ENCODE measurements around the gene NAB2.

The NAB2 gene

GRCh38 chr12:57094208-57095160 lies 5.6 kb downstream of the NAB2 start:
- no peak for DNase-seq

GRCh38 chr12:57095440-57095839 lies 6.5 kb downstream of the NAB2 start:
- no peak for DNase-seq

- no peak for DNase-seq
Measured at GRCh38 chr12:57096099-57096572, 7.2 kb downstream of the NAB2 start.

GRCh38 chr12:57096748-57097553 lies 8.0 kb downstream of the NAB2 start:
- DNase-seq = no peak

- DNase-seq = no peak
Measured at GRCh38 chr12:57097554-57097835, 8.6 kb downstream of the NAB2 start.

- no peak for DNase-seq
Measured at GRCh38 chr12:57098546-57098945, 9.6 kb downstream of the NAB2 start.

- DNase-seq = no peak
Measured at GRCh38 chr12:57099047-57099714, 10.3 kb downstream of the NAB2 start.

GRCh38 chr12:57099766-57100165 lies 10.9 kb downstream of the NAB2 start:
- DNase-seq = no peak

GRCh38 chr12:57101892-57102695 lies 13.2 kb downstream of the NAB2 start:
- no peak for DNase-seq

GRCh38 chr12:57103856-57104255 lies 14.9 kb downstream of the NAB2 start:
- no peak for DNase-seq

- no peak for DNase-seq
Measured at GRCh38 chr12:57104292-57104910, 15.5 kb downstream of the NAB2 start.

GRCh38 chr12:57105011-57105753 lies 16.3 kb downstream of the NAB2 start:
- no peak for DNase-seq

GRCh38 chr12:57106021-57106708 lies 17.3 kb downstream of the NAB2 start:
- DNase-seq = no peak

GRCh38 chr12:57107456-57108155 lies 18.7 kb downstream of the NAB2 start:
- no peak for DNase-seq

GRCh38 chr12:57109207-57110103 lies 20.5 kb downstream of the NAB2 start:
- DNase-seq = no peak

- peak; percentile 74 to 78 for DNase-seq
Measured at GRCh38 chr12:57110104-57111030, 21.5 kb downstream of the NAB2 start.

- peak; percentile 79 to 82 for DNase-seq
Measured at GRCh38 chr12:57111031-57111734, 22.3 kb downstream of the NAB2 start, which contains the start of gene STAT6. Gene STAT6, minus strand, starts transcription at chr12:57111362. Its CDS starts 3,084 bp downstream, at chr12:57108278.
